PC-3 (cell line): ENCODE results near the gene MAP4K2. TPM values are rescaled to one million over a fixed set of nuclear protein-coding genes. Genes with fewer than 3 reads are reported as not detected.

Experiments used
- total RNA-seq: library from RNA; depleted of rRNA; stranded (reverse); fragments of >200 nt; gene quantifications from 2 replicates; pipeline ENCODE4 v1.2.3, GENCODE V29; 2014; rRNA removed

The MAP4K2 gene
- total RNA-seq, 1 experiment from 2014 or later = 55.6 TPM

Other genes starting within 250 kb of the MAP4K2 start
- not detected in 2 replicates for gene SLC22A11, start 247.3 kb downstream of the MAP4K2 start, total RNA-seq
- not detected in 2 replicates for gene SLC22A12, start 212.0 kb downstream of the MAP4K2 start, total RNA-seq
- not detected in 2 replicates for gene NRXN2, start 80.0 kb downstream of the MAP4K2 start, total RNA-seq
- not detected in 2 replicates for gene RASGRP2, start 59.1 kb downstream of the MAP4K2 start, total RNA-seq
- gene PYGM, start 43.2 kb downstream of the MAP4K2 start, total RNA-seq = 0.95 and 1.3 TPM in 2 replicates
- 209 and 217 TPM in 2 replicates for gene SF1, start 24.7 kb downstream of the MAP4K2 start, total RNA-seq
- 46.1 and 54.1 TPM in 2 replicates for gene MEN1, start 7.3 kb upstream of the MAP4K2 start, total RNA-seq
- gene CDC42BPG, start 41.4 kb upstream of the MAP4K2 start, total RNA-seq = 14.5 and 30.5 TPM in 2 replicates
- 340 and 370 TPM in 2 replicates for gene EHD1, start 75.4 kb upstream of the MAP4K2 start, total RNA-seq
- gene ATG2A, start 114.0 kb upstream of the MAP4K2 start, total RNA-seq = 45.6 and 51.4 TPM in 2 replicates
- gene PPP2R5B, start 121.5 kb upstream of the MAP4K2 start, total RNA-seq = 24.9 and 31.3 TPM in 2 replicates
- gene GPHA2, start 132.7 kb upstream of the MAP4K2 start, total RNA-seq = not detected in 2 replicates
- not detected in 2 replicates for gene MAJIN, start 168.9 kb upstream of the MAP4K2 start, total RNA-seq
- gene BATF2, start 193.8 kb upstream of the MAP4K2 start, total RNA-seq = 0.52 TPM in 1 of 2 replicates, not detected in the other
- gene ARL2, start 210.9 kb upstream of the MAP4K2 start, total RNA-seq = 86.0 and 107 TPM in 2 replicates
- gene SNX15, start 224.2 kb upstream of the MAP4K2 start, total RNA-seq = 15.1 and 40.4 TPM in 2 replicates
- 61.0 and 82.0 TPM in 2 replicates for gene SAC3D1, start 238.0 kb upstream of the MAP4K2 start, total RNA-seq